H1 (cell line): ENCODE results near the gene OR2Y1. TPM values are rescaled to one million over a fixed set of nuclear protein-coding genes. Genes with fewer than 3 reads are reported as not detected.

Experiments
- ASH2L ChIP-seq: fragments of 200-600, 300-600 bp; sonication (generic); IDR thresholded peaks from one replicate; pipeline ENCODE4 v1.7.1; 2017; ENCODE audit warnings: low read length
- FOSL1 ChIP-seq: IDR thresholded peaks from 2 replicates; pipeline ENCODE4 v1.6.1; 2011; ENCODE audit warnings: mild to moderate bottlenecking, low read depth, low read length, moderate library complexity; ENCODE audit not compliant: insufficient read depth
- JUND ChIP-seq: IDR thresholded peaks from 2 replicates; pipeline ENCODE4 v1.6.1; 2011; ENCODE audit warnings: mild to moderate bottlenecking, improper control_type of control experiment, low read length
- NANOG ChIP-seq: IDR thresholded peaks from 2 replicates; pipeline ENCODE4 v1.6.1; 2011; ENCODE audit warnings: low read length, low read depth, mild to moderate bottlenecking, inconsistent platforms; ENCODE audit not compliant: insufficient read depth, poor library complexity, severe bottlenecking
- SIN3A ChIP-seq, 2 experiments: IDR thresholded peaks in 1 of 2; conservative IDR thresholded peaks in 1 of 2; 2 replicates each; pipeline ENCODE4 v1.6.1; 2011 to 2012; ENCODE audit warnings: low read length in 2 of 2, improper control_type of control experiment in 1 of 2, low read depth in 1 of 2, mild to moderate bottlenecking in 1 of 2
- ZNF274 ChIP-seq: IDR thresholded peaks from 2 replicates; pipeline ENCODE4 v1.7.0; 2012; ENCODE audit warnings: low read length, borderline replicate concordance; ENCODE audit errors: extremely low read depth
- polyA plus RNA-seq, 7 experiments: library from polyadenylated mRNA; depleted of rRNA in 3 of 7; stranded (reverse) in 5 of 7; unstranded in 2 of 7; fragments of >200 nt in 5 of 7; fragments of 200-250 nt in 2 of 7; gene quantifications; 1 replicate in 5 of 7; 2 replicates in 1 of 7; 4 replicates in 1 of 7; pipeline versions ENCODE4 v1.2.1 to v1.2.3, GENCODE V29; 2011 to 2013; ENCODE audit warnings: missing spikeins in 2 of 7, mixed read lengths in 2 of 7
- total RNA-seq: library from RNA; stranded (reverse); fragmentation: NEBNext Ultra II Directional; extraction: Animal tissue kit (Norgen Biotek cat#: 25700); gene quantifications from 2 replicates; pipeline ENCODE4 v1.2.1, GENCODE V29; 2021

Gene OR2Y1
- total and polyA plus RNA-seq, 2 of the 8 experiments (the other 6 are each of a cell fraction or from before 2014, with no cell fraction given) = not detected

- TF ChIP-seq NANOG = no peak
- TF ChIP-seq FOSL1 = no peak
- no peak for TF ChIP-seq SIN3A (conservative IDR thresholded peaks at IDR 0.05 in 1 of 2, IDR thresholded peaks at IDR 0.05 in 1 of 2; ENCODE audit: low read depth in 1 of 2, low read length in 2 of 2)
- no peak for TF ChIP-seq ZNF274
- no peak for TF ChIP-seq JUND
- TF ChIP-seq ASH2L = no peak
Observed at GRCh38 chr5:180699042-180699441, 40.8 kb downstream of the OR2Y1 start (continued).
